Stimulated activated memory B cell treated with anti-CD40 and anti-IgM and Interleukin-4, amounts not matched to agents 10 μg/mL and 1 μg/mL and 100 μg/mL, for 72 hours (primary cell): ENCODE measurements around the gene CELF5.
A peak's percentile ranks its signal among the peaks of the same experiment; 100 is the strongest.
"Not testable (repeated sequence)": the region's sequence is repeated elsewhere in the genome, so short reads cannot be mapped to it uniquely, and the experiment has no call there.

Source experiments
- ATAC-seq: fragments of 150-1000 bp; cut with Tn5 transposase; 2 replicates; pipeline ENCODE4 v1.10.0; 2021
- H3K27ac Mint-ChIP-seq: one replicate; pipeline ENCODE4 v1.8.0; 2022; ENCODE audit warnings: mild to moderate bottlenecking, mixed read lengths
- H3K27me3 Mint-ChIP-seq: one replicate; pipeline ENCODE4 v1.8.0; 2022; ENCODE audit warnings: mixed read lengths
- H3K36me3 Mint-ChIP-seq: one replicate; pipeline ENCODE4 v1.8.0; 2022; ENCODE audit warnings: mixed read lengths
- H3K4me1 Mint-ChIP-seq: one replicate; pipeline ENCODE4 v1.8.0; 2022; ENCODE audit warnings: mixed read lengths
- H3K4me3 Mint-ChIP-seq: one replicate; pipeline ENCODE4 v1.8.0; 2022; ENCODE audit warnings: mild to moderate bottlenecking, moderate library complexity, mixed read lengths
- H3K9me3 Mint-ChIP-seq: one replicate; pipeline ENCODE4 v1.8.0; 2022; ENCODE audit warnings: mixed read lengths

Gene CELF5

GRCh38 chr19:3294080-3294850 lies 69.8 kb downstream of the CELF5 start:
- no peak overlapping the region for H3K4me3 Mint-ChIP-seq
- no peaks in the 10 kb centered on the region for H3K4me1 Mint-ChIP-seq

DNA sequence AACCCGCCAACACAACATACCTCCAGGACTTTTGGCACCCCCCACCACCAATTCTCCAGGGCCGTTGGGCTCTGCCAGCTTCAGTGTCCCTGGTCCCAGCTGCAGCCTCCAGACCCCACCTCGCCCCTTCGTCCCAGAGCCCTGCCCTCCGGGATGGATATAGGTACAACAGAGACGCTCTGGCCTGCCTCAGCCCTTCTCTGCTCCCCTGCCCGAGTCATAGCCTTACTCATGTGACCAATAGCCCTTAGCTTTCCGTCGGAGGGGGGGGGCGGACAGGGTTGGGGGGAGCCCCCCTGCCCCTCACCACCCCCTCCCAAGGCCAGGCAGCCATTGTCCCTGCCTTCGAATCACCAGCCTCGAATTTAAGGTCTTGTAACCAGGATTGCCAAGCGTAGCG lies 71.1 kb downstream of the CELF5 start:
- no peaks in the 10 kb centered on the region for H3K36me3 Mint-ChIP-seq
- peaks cover 72% of the 10 kb centered on the region for H3K27me3 Mint-ChIP-seq

More at GRCh38 chr19:3294080-3294850, 69.8 kb downstream of the CELF5 start:
- H3K36me3 Mint-ChIP-seq = no peaks in the 10 kb centered on the region
- no peak for ATAC-seq
- peaks cover 58% of the 10 kb centered on the region for H3K27me3 Mint-ChIP-seq
- no peak overlapping the region for H3K27ac Mint-ChIP-seq
- peaks cover 4% of the 10 kb centered on the region for H3K9me3 Mint-ChIP-seq

DNA sequence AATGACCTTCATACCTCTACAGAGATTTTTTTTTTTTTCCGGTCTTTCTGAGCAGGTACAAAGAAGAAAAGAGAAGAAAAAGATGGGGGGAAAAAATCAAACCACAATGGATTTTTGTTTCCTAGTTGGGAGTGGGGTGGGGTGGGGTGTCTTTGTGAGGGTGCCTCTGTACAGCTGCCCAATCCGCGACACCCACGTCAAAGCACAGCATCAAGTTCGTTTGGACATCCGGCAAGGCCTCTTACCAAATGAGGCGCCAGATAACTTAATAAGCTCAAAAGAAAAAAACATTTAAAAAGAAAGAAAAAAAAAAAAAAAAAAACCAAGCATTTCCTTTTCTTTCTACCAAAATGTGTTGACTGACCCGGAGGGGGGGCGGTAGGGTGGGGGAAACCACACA lies 71.6 kb downstream of the CELF5 start:
- H3K27ac Mint-ChIP-seq = no peak overlapping the region
- ATAC-seq = no peak

More for the DNA sequence above, 71.1 kb downstream of the CELF5 start:
- no peak overlapping the region for H3K4me3 Mint-ChIP-seq
- peaks cover 8% of the 10 kb centered on the region for H3K9me3 Mint-ChIP-seq
- no peak for ATAC-seq
- no peaks in the 10 kb centered on the region for H3K4me1 Mint-ChIP-seq
- H3K27ac Mint-ChIP-seq = no peak overlapping the region

DNA sequence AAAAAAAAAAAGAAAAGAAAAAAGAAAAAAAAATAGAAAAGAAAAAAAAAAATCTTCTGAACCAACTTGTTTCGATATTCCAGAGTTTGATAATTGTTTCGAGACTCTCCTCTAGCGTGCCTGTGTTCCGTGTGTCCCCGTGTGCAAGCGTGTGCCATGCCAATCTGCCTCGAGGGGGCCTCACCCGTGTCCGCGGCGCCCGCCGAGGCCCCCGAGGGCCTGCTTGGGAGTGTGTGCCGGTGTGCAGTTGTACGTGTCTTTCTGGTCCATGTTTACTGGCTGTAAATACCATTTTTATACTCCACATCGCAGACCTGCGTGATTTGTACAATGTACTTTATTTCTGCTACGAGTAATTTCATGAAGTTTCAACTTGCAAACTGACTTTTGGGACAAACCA lies 72.0 kb downstream of the CELF5 start:
- Mint-ChIP-seq H3K4me3 (no peak overlapping the region), H3K9me3 (peaks cover 8% of the 10 kb centered on the region), H3K27me3 (peaks cover 65% of the 10 kb centered on the region), H3K27ac (no peak overlapping the region), H3K36me3 (no peaks in the 10 kb centered on the region), H3K4me1 (no peaks in the 10 kb centered on the region)
- ATAC-seq = no peak

More for the DNA sequence above, 71.6 kb downstream of the CELF5 start:
- H3K27me3 Mint-ChIP-seq = peaks cover 70% of the 10 kb centered on the region
- H3K4me3 Mint-ChIP-seq = no peak overlapping the region
- peaks cover 8% of the 10 kb centered on the region for H3K9me3 Mint-ChIP-seq
- no peaks in the 10 kb centered on the region for H3K4me1 Mint-ChIP-seq
- H3K36me3 Mint-ChIP-seq = no peaks in the 10 kb centered on the region

DNA sequence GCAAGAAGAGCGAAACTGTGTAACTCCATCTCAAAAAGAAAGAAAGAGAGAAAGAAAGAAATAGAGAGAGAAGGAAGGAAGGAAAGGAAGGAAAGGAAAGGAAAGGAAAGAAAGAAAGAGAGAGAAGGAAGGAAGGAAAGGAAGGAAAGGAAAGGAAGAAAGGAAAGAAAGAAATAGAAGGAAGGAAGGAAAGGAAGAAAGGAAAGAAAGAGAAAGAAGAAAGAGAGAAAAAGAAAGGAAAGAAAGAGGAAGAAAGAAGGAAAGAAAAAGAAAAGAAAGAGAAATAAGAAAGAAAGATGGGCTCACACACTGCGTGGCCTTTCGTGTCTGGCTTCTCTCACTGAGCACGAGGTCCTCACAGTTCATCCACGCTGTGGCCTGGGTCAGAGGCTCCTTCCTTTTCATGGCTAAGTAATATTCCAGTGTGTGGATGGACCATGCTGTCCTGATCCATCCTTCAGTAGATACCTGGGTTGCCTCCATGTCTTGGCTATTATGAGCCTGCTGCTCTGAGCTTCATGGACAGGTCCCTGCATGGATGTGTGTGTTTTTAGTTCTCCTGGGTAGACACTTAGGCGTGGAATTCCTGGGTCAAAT lies 74.5 kb downstream of the CELF5 start:
- Mint-ChIP-seq H3K9me3 (peaks cover 12% of the 10 kb centered on the region), H3K36me3 (no peaks in the 10 kb centered on the region), H3K27me3 (peaks cover 66% of the 10 kb centered on the region), H3K27ac (no peak overlapping the region), H3K4me1 (no peaks in the 10 kb centered on the region), H3K4me3 (no peak overlapping the region)
- ATAC-seq = no peak

DNA sequence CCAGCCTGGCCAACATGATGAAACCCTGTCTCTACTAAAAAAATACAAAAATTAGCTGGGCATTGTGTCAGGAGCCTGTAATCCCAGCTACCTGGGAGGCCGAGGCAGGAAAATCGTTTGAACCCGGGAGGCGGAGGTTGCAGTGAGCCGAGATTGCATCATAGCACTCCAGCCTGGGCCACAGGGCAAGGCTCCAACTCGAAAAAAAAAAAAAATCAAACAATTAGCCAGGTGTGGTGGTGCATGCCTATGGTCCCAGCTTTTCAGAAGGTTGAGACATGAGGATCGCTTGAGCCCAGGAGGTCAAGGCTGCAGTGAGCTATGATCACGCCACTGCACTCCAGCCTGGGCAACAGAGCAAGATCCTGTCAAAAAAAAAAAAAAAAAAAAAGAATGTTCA lies 76.1 kb downstream of the CELF5 start:
- H3K36me3 Mint-ChIP-seq, H3K27ac Mint-ChIP-seq, H3K4me1 Mint-ChIP-seq, H3K4me3 Mint-ChIP-seq, ATAC-seq: not testable (repeated sequence)
- H3K27me3 Mint-ChIP-seq = peaks cover 53% of the 10 kb centered on the region
- peaks cover 12% of the 10 kb centered on the region for H3K9me3 Mint-ChIP-seq

- Mint-ChIP-seq H3K27ac (no peak overlapping the region), H3K27me3 (peaks cover 43% of the 10 kb centered on the region), H3K4me3 (no peak overlapping the region), H3K36me3 (no peaks in the 10 kb centered on the region), H3K9me3 (peaks cover 12% of the 10 kb centered on the region), H3K4me1 (no peaks in the 10 kb centered on the region)
- ATAC-seq = no peak
Observed at GRCh38 chr19:3302755-3303154, 78.3 kb downstream of the CELF5 start.

DNA sequence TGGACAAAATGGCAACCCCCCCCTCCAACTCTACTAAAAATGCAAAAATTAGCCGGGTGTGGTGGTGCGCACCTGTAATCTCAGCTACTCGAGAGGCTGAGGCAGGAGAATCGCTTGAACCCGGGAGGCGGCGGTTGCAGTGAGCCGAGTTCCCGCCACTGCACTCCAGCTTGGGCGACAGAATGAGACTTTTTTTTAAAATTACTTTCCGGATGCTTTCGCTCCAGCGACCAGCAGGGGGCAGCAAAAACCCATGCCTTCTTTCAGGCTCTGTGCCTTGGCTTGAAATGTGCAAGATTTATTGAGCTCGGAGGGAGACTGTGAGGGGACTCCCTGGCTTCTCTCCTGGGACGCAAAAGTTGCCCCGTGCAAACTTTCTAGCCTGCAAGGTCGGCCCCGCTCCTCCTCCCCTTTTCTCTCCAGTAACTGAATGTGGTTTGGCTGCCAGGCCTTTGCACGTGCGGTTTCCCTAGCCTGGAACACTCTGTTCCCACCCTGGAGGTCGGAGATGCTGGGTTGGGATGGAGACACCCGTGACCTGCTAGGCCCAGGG lies 80.5 kb downstream of the CELF5 start:
- Mint-ChIP-seq H3K9me3 (peaks cover 7% of the 10 kb centered on the region), H3K4me1 (no peaks in the 10 kb centered on the region), H3K4me3 (no peak overlapping the region), H3K27ac (no peak overlapping the region), H3K36me3 (no peaks in the 10 kb centered on the region), H3K27me3 (peaks cover 48% of the 10 kb centered on the region)
- peak; percentile 57 for ATAC-seq

GRCh38 chr19:3309724-3310123 lies 85.3 kb downstream of the CELF5 start:
- Mint-ChIP-seq H3K4me3 (no peak overlapping the region), H3K4me1 (no peaks in the 10 kb centered on the region), H3K27ac (no peak overlapping the region), H3K36me3 (no peaks in the 10 kb centered on the region), H3K27me3 (peaks cover 59% of the 10 kb centered on the region), H3K9me3 (peaks cover 9% of the 10 kb centered on the region)
- ATAC-seq = no peak

GRCh38 chr19:3310280-3310679 lies 85.8 kb downstream of the CELF5 start:
- no peak overlapping the region for H3K4me3 Mint-ChIP-seq
- H3K4me1 Mint-ChIP-seq = no peaks in the 10 kb centered on the region
- peaks cover 9% of the 10 kb centered on the region for H3K9me3 Mint-ChIP-seq
- peaks cover 64% of the 10 kb centered on the region for H3K27me3 Mint-ChIP-seq
- no peak overlapping the region for H3K27ac Mint-ChIP-seq
- ATAC-seq = no peak
- no peaks in the 10 kb centered on the region for H3K36me3 Mint-ChIP-seq

DNA sequence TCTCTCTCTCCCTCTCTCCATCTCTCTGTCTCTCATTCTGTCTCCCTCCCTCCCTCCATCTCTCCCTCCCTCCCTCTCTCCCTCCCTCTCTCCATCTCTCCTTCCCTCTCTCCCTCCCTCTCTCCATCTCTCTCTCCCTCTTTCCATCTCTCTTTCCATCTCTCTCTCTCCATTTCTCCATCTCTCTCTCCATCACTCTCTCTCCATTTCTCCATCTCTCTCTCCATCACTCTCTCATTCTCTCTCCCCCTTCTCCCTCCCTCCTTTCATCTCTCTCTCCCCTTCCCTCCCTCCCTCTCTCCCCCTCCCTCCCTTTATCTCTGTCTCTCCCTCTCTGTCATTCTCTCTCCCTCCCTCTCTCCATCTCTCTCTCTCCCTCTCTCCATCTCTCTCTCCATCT lies 86.2 kb downstream of the CELF5 start:
- Mint-ChIP-seq H3K4me3 (no peak overlapping the region), H3K4me1 (no peaks in the 10 kb centered on the region), H3K9me3 (peaks cover 9% of the 10 kb centered on the region), H3K36me3 (no peaks in the 10 kb centered on the region), H3K27me3 (peaks cover 67% of the 10 kb centered on the region), H3K27ac (no peak overlapping the region)
- no peak for ATAC-seq

GRCh38 chr19:3313199-3313575 lies 88.7 kb downstream of the CELF5 start:
- H3K4me3 Mint-ChIP-seq = no peak overlapping the region
- no peak overlapping the region for H3K27ac Mint-ChIP-seq
- no peak for ATAC-seq
- peaks cover 75% of the 10 kb centered on the region for H3K27me3 Mint-ChIP-seq
- peaks cover 6% of the 10 kb centered on the region for H3K9me3 Mint-ChIP-seq
- no peaks in the 10 kb centered on the region for H3K4me1 Mint-ChIP-seq
- peaks cover 5% of the 10 kb centered on the region for H3K36me3 Mint-ChIP-seq

GRCh38 chr19:3314962-3315675 lies 90.7 kb downstream of the CELF5 start:
- H3K4me1 Mint-ChIP-seq = peaks cover 6% of the 10 kb centered on the region
- peaks cover 64% of the 10 kb centered on the region for H3K27me3 Mint-ChIP-seq
- H3K36me3 Mint-ChIP-seq = peaks cover 5% of the 10 kb centered on the region
- H3K9me3 Mint-ChIP-seq = peaks cover 6% of the 10 kb centered on the region
- ATAC-seq = peak; percentile 24
- H3K27ac Mint-ChIP-seq = no peak overlapping the region
- no peak overlapping the region for H3K4me3 Mint-ChIP-seq

GRCh38 chr19:3315676-3315973 lies 91.2 kb downstream of the CELF5 start:
- Mint-ChIP-seq H3K27ac (no peak overlapping the region), H3K4me3 (no peak overlapping the region), H3K27me3 (peaks cover 60% of the 10 kb centered on the region), H3K9me3 (peaks cover 2% of the 10 kb centered on the region), H3K4me1 (peaks cover 6% of the 10 kb centered on the region), H3K36me3 (peaks cover 5% of the 10 kb centered on the region)
- ATAC-seq = no peak

- no peak overlapping the region for H3K27ac Mint-ChIP-seq
- H3K4me1 Mint-ChIP-seq = peaks cover 6% of the 10 kb centered on the region
- H3K27me3 Mint-ChIP-seq = peaks cover 59% of the 10 kb centered on the region
- no peaks in the 10 kb centered on the region for H3K9me3 Mint-ChIP-seq
- no peak overlapping the region for H3K4me3 Mint-ChIP-seq
- ATAC-seq = no peak
- H3K36me3 Mint-ChIP-seq = peaks cover 5% of the 10 kb centered on the region
Observed at GRCh38 chr19:3316132-3316648, 91.7 kb downstream of the CELF5 start.
